Mesenchymal stem cell (in vitro differentiated cells and primary cell): ENCODE measurements around the gene RAB4A.

Source experiments
- DNase-seq: peaks from one replicate; pipeline ENCODE4 v3.0.0-alpha.2; 2013
- H2AFZ ChIP-seq: one replicate; pipeline ENCODE4 v1.6.1; 2013; ENCODE audit warnings: low read depth, mild to moderate bottlenecking, control low read depth, inconsistent platforms, low read length, moderate library complexity
- H2AK5ac ChIP-seq: 2 replicates; pipeline ENCODE4 v1.6.1; 2013; ENCODE audit warnings: low read length, moderate library complexity, mild to moderate bottlenecking, inconsistent platforms; ENCODE audit not compliant: severe bottlenecking
- H2BK120ac ChIP-seq: one replicate; pipeline ENCODE4 v1.6.1; 2013; ENCODE audit warnings: low read depth, mild to moderate bottlenecking, inconsistent platforms, low read length, moderate library complexity
- H2BK12ac ChIP-seq, 2 experiments: one replicate each; pipeline ENCODE4 v1.6.1; 2013; ENCODE audit warnings: inconsistent platforms in 2 of 2, low read length in 2 of 2, mild to moderate bottlenecking in 2 of 2, moderate library complexity in 2 of 2, control low read depth in 1 of 2
- H2BK15ac ChIP-seq: one replicate; pipeline ENCODE4 v1.6.1; 2013; ENCODE audit warnings: mild to moderate bottlenecking, low read depth, inconsistent platforms; ENCODE audit not compliant: poor library complexity, severe bottlenecking
- H2BK5ac ChIP-seq: 2 replicates; pipeline ENCODE4 v1.6.1; 2013; ENCODE audit warnings: low read depth, mild to moderate bottlenecking, low read length, control low read depth, inconsistent platforms; ENCODE audit not compliant: poor library complexity, severe bottlenecking
- H3K14ac ChIP-seq, 2 experiments: one replicate each; pipeline ENCODE4 v1.6.1; 2013; ENCODE audit warnings: inconsistent platforms in 2 of 2, low read length in 2 of 2, control low read depth in 1 of 2, mild to moderate bottlenecking in 1 of 2, moderate library complexity in 1 of 2
- H3K18ac ChIP-seq, 2 experiments: one replicate each; pipeline ENCODE4 v1.6.1; 2013; ENCODE audit warnings: inconsistent platforms in 2 of 2, low read length in 2 of 2, control low read depth in 1 of 2, low read depth in 1 of 2, mild to moderate bottlenecking in 1 of 2
- H3K23ac ChIP-seq, 2 experiments: one replicate each; pipeline ENCODE4 v1.6.1; 2013; ENCODE audit warnings: inconsistent platforms in 2 of 2, low read length in 2 of 2, mild to moderate bottlenecking in 2 of 2, moderate library complexity in 2 of 2, control low read depth in 1 of 2
- H3K27ac ChIP-seq: 2 replicates; pipeline ENCODE4 v1.5.1; 2013; ENCODE audit warnings: mild to moderate bottlenecking, moderate library complexity, low read length, control low read depth, inconsistent platforms; ENCODE audit not compliant: poor library complexity, severe bottlenecking
- H3K27me3 ChIP-seq, 2 experiments: 2 replicates each; pipeline versions ENCODE4 v1.6.1 to v1.7.0; 2013; ENCODE audit warnings: low read length in 2 of 2, mild to moderate bottlenecking in 2 of 2, moderate library complexity in 2 of 2, control low read depth in 1 of 2, inconsistent platforms in 1 of 2; ENCODE audit not compliant: control insufficient read depth in 1 of 2, insufficient read depth in 1 of 2
- H3K36me3 ChIP-seq, 2 experiments: 2 replicates each; pipeline versions ENCODE4 v1.6.1 to v1.7.0; 2013; ENCODE audit warnings: low read length in 2 of 2, control low read depth in 1 of 2, inconsistent platforms in 1 of 2, low read depth in 1 of 2, mild to moderate bottlenecking in 1 of 2; ENCODE audit not compliant: insufficient read depth in 2 of 2, control insufficient read depth in 1 of 2
- H3K4ac ChIP-seq, 2 experiments: one replicate each; pipeline ENCODE4 v1.6.1; 2013; ENCODE audit warnings: inconsistent platforms in 2 of 2, low read length in 2 of 2, mild to moderate bottlenecking in 2 of 2, moderate library complexity in 2 of 2, control low read depth in 1 of 2, low read depth in 1 of 2
- H3K4me1 ChIP-seq: 2 replicates; pipeline ENCODE4 v1.6.1; 2013; ENCODE audit warnings: low read depth, low read length, control low read depth; ENCODE audit not compliant: control insufficient read depth, insufficient read depth
- H3K4me2 ChIP-seq: 2 replicates; pipeline ENCODE4 v1.6.1; 2013; ENCODE audit warnings: low read length, mild to moderate bottlenecking, inconsistent platforms; ENCODE audit not compliant: poor library complexity, severe bottlenecking
- H3K4me3 ChIP-seq, 2 experiments: 2 replicates each; pipeline versions ENCODE4 v1.5.1 to v1.7.0; 2013; ENCODE audit warnings: low read length in 2 of 2, mild to moderate bottlenecking in 2 of 2, control low read depth in 1 of 2, low read depth in 1 of 2; ENCODE audit not compliant: insufficient read depth in 1 of 2
- H3K79me1 ChIP-seq: replicated peaks from 2 replicates; pipeline ENCODE4 v1.6.1; 2013; ENCODE audit warnings: mild to moderate bottlenecking, control low read depth, low read length, inconsistent platforms; ENCODE audit not compliant: poor library complexity, severe bottlenecking
- H3K9ac ChIP-seq: 2 replicates; pipeline ENCODE4 v1.7.0; 2013; ENCODE audit warnings: mild to moderate bottlenecking, low read length, moderate library complexity
- H3K9me3 ChIP-seq: 2 replicates; pipeline ENCODE4 v1.7.0; 2013; ENCODE audit warnings: mild to moderate bottlenecking, low read length; ENCODE audit not compliant: control insufficient read depth
- H4K8ac ChIP-seq: one replicate; pipeline ENCODE4 v1.6.1; 2013; ENCODE audit warnings: inconsistent platforms, mild to moderate bottlenecking, low read length, moderate library complexity
- H4K91ac ChIP-seq: one replicate; pipeline ENCODE4 v1.6.1; 2013; ENCODE audit warnings: mild to moderate bottlenecking, low read length, inconsistent platforms
- WGBS: methylation state at CpG from one replicate; pipeline ENCODE4 v1.1.7; 2013; ENCODE audit warnings: mixed read lengths; 5-methylcytosine and 5-hydroxymethylcytosine counted together

The RAB4A gene

DNA sequence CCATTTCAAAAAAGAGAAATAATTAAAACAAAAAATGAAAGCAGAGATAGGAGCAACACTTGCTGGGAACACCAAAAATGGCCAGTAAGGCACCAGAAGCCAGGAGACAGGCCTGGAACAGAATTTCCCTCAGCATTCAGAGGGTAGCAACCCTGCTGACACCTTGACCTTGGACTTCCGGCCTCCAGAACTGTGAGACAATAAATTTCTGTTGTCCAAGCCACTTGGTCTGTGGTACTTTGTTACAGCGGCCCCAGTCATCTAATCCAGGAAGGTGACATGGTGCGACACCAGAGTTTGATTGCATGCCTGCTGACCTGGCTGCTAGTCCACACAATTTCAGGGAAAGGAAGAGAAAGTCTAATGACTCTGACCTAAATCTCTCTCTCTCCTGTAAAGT, 10.6 kb upstream of the RAB4A start:
- Histone ChIP-seq H3K4me1 (peaks cover 2% of the 10 kb centered on the region), H4K8ac (no peak overlapping the region), H3K79me1 (no peaks in the 10 kb centered on the region), H3K4me2 (no peak overlapping the region), H3K4ac (no peak overlapping the region), H2AK5ac (no peak overlapping the region), H3K4me3 (no peak overlapping the region), H3K14ac (no peak overlapping the region), H2AFZ (no peak overlapping the region), H3K23ac (no peak overlapping the region), H3K9ac (no peak overlapping the region), H3K27me3 (peaks cover 0 to 10% of the 10 kb centered on the region in 2 experiments), H3K18ac (no peak overlapping the region), H4K91ac (no peak overlapping the region), H2BK12ac (no peak overlapping the region), H3K9me3 (no peaks in the 10 kb centered on the region), H2BK15ac (no peak overlapping the region), H2BK120ac (no peak overlapping the region), H3K36me3 (no peaks in the 10 kb centered on the region), H3K27ac (no peak overlapping the region), H2BK5ac (no peak overlapping the region)
- DNase-seq, result no peak
- 71% methylated on average over 3 of the region's 3 CpGs for WGBS

DNA sequence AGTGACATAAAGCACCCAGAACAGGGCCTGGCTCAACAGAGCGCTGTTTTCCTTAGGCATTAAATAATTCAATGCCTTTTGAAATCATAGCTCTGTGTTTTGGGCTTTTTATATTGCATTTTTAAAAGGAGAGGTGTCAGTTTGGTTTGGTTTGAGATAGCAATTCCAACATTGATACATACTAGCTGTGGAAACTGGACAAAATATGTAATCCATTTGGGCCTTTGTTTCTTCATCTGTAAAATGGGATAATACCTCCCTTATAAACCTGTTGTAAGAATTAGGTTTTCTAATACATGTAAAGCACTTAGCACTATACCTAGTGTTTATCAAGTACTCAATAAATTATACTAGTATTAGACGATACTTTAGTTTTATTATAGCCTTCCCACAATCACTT, 8.7 kb upstream of the RAB4A start:
- 95% methylated on average over 1 of the region's 2 CpGs for WGBS
- H2BK5ac ChIP-seq, result no peak overlapping the region

DNA sequence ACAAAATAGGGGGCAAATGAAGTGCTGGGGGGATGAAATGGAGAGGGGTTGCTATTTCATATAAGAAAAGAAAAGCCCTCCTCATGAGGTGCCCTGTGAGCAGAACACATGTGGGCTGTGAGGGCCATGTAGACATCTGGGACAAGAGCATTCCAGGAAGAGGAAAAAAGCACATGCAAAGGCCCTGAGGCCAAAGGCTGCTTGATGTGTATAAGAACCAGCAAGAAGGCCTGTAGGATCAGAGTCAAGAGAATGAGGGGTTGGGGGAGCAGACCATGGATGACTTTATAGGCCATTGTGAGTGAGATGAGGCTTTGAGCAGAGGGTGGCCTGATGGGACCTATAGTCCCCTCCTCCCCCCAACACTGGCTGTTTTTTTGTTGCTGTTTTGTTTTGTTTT, 7.7 kb upstream of the RAB4A start:
- no peaks in the 10 kb centered on the region for H3K79me1 ChIP-seq
- DNase-seq, result no peak
- H3K23ac ChIP-seq, result no peak overlapping the region
- peaks cover 2% of the 10 kb centered on the region for H3K4me1 ChIP-seq
- H3K4me2 ChIP-seq, result no peak overlapping the region
- no peak overlapping the region for H2BK12ac ChIP-seq
- H4K91ac ChIP-seq, result no peak overlapping the region
- no peaks in the 10 kb centered on the region for H3K27me3 ChIP-seq
- H3K36me3 ChIP-seq, result no peaks in the 10 kb centered on the region
- no peak overlapping the region for H3K27ac ChIP-seq
- no peak overlapping the region for H2AK5ac ChIP-seq
- H3K14ac ChIP-seq, result no peak overlapping the region
- H3K18ac ChIP-seq, result no peak overlapping the region
- no peak overlapping the region for H3K4me3 ChIP-seq
- no peak overlapping the region for H3K4ac ChIP-seq
- no peak overlapping the region for H2AFZ ChIP-seq
- no peak overlapping the region for H4K8ac ChIP-seq
- no peak overlapping the region for H3K9ac ChIP-seq
- H3K9me3 ChIP-seq, result peaks cover 9% of the 10 kb centered on the region
- H2BK120ac ChIP-seq, result no peak overlapping the region
- no peak overlapping the region for H2BK15ac ChIP-seq
- no peak overlapping the region for H2BK5ac ChIP-seq

More for the DNA sequence above, 8.7 kb upstream of the RAB4A start:
- Histone ChIP-seq H2AK5ac (no peak overlapping the region), H3K27me3 (no peaks in the 10 kb centered on the region), H2BK120ac (no peak overlapping the region), H3K18ac (no peak overlapping the region), H3K79me1 (no peaks in the 10 kb centered on the region), H3K36me3 (no peaks in the 10 kb centered on the region), H3K4me1 (peaks cover 2% of the 10 kb centered on the region), H3K9me3 (peaks cover 8% of the 10 kb centered on the region), H3K4ac (no peak overlapping the region), H3K23ac (no peak overlapping the region), H2AFZ (no peak overlapping the region), H3K4me3 (no peak overlapping the region), H2BK12ac (no peak overlapping the region), H4K8ac (no peak overlapping the region), H3K9ac (no peak overlapping the region), H3K14ac (no peak overlapping the region), H4K91ac (no peak overlapping the region), H3K4me2 (no peak overlapping the region), H2BK15ac (no peak overlapping the region), H3K27ac (no peak overlapping the region)
- no peak for DNase-seq

DNA sequence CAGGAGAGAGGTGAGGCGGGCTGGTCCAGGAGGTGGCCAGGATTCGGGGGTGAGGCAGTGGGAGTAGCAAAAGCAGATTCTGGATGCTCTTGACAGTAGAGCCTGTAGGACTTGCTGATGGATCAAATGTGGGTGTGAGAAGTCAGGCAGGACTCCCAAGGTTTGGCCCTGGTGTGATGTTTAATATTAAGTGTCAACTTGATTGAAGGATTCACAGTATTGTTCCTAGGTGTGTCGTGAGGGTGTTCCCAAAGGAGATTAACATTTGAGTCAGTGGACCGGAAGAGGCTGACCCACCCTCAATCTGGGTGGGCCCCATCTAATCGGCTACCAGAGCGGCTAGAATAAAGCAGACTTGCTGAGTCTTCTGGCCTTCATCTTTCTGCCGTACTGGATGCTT, 6.8 kb upstream of the RAB4A start:
- Histone ChIP-seq H3K23ac (no peak overlapping the region), H2AFZ (no peak overlapping the region), H3K36me3 (no peaks in the 10 kb centered on the region), H3K27ac (no peak overlapping the region), H3K4me3 (no peak overlapping the region), H2BK15ac (no peak overlapping the region), H2BK5ac (no peak overlapping the region), H3K4ac (no peak overlapping the region), H3K27me3 (no peaks in the 10 kb centered on the region), H3K4me1 (no peaks in the 10 kb centered on the region), H3K4me2 (no peak overlapping the region), H3K14ac (no peak overlapping the region), H4K91ac (no peak overlapping the region), H4K8ac (no peak overlapping the region), H2BK120ac (no peak overlapping the region), H3K9ac (no peak overlapping the region), H2AK5ac (no peak overlapping the region), H3K79me1 (no peaks in the 10 kb centered on the region), H3K18ac (no peak overlapping the region), H2BK12ac (no peak overlapping the region), H3K9me3 (peaks cover 9% of the 10 kb centered on the region)
- WGBS, result 92% methylated on average over 7 of the region's 7 CpGs
- DNase-seq, result no peak
